Stimulated activated naive CD4-positive, alpha-beta T cell treated with Interleukin-2 at 50 U/mL for 16 hours (primary cell): ENCODE results near the gene TOX3.

Source experiments
- DNase-seq: peaks from one replicate; lab custom pipeline; 2025; lab: John Stamatoyannopoulos, UW

TOX3 gene

DNA sequence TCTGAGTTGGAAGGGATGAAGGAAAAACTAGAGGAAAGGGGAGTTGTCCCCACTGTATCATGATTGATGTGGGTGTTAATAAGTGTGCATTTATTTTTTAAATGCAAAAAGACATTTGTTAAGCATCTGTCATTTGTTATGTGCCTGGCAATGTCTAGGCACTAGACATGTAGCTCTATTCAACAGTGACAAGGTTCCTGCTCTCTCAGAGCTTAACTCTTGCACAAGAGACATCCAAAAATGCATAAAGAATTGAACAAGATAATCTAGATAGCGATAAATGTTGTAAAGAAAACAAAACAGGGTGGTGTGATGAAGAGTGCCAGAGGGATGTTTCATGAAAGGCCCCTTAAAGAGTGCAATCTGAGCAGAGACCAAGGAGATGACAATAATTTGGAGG, 148.9 kb downstream of the TOX3 start:
- no peak for DNase-seq

DNA sequence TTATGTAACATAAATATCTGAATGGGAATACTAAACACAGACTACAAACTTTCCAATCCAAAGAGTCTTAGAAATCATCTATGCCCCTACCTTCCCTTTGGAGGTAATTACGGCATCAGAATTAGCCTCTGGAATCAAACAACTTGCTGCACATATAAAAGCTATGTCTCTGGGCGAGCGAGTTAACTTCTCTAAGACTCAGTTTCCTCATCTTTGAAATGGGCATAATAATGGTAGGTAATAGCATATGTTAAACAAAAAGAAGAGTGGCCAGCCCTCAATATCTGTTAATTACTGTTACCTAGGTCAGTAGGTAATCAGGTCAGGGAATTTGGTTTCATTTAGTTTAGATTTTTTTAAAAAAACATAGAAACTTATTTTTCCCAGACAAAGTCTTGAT, 153.5 kb downstream of the TOX3 start:
- no peak for DNase-seq

DNA sequence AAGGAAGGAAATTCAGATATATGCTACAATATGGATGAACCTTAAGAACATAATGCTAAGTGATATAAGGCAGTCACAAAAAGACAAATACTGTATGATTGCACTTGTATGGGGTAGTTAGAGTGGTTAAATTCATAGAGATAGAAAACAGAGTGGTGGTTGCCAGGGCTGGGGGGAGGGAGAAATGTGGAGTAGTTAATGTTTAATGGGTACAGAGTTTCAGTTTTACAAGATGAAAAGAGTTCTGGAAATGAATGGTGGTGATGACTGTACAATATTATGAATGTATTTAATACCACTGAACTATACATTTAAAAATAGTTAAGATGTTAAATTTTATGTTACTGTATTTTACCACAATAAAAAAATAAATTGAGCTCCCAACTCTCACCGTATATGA, 157.9 kb downstream of the TOX3 start:
- no peak for DNase-seq
